RWPE1 (cell line): ENCODE results near the gene HAUS8.
"Not testable (repeated sequence)": the region's sequence is repeated elsewhere in the genome, so short reads cannot be mapped to it uniquely, and the experiment has no call there.

Source experiments
- CTCF ChIA-PET: fragments of 350-600 bp; sonication (Branson Sonifier 250); formaldehyde crosslinking; extraction: SDS; loops from one replicate; lab custom pipeline; 2021; lab: Yijun Ruan, JAX
- POLR2A ChIA-PET: fragments of 400-600 bp; formaldehyde crosslinking; extraction: SDS; loops from one replicate; lab custom pipeline; 2020; ENCODE audit warnings: antibody characterized with exemption; ENCODE audit not compliant: low non-redundant PET; lab: Yijun Ruan, JAX
- DNase-seq: peaks from one replicate; pipeline ENCODE4 v3.0.0; 2012; ENCODE audit warnings: low spot score
- H3K27ac ChIP-seq: fragments of 450-650 bp; 2 replicates; pipeline ENCODE4 v1.5.1; 2017
- TF ChIP-seq, protein P1 (sequence below): fragments of 450-650 bp; conservative IDR thresholded peaks from 2 replicates; pipeline ENCODE4 v1.5.1; 2017; ENCODE audit warnings: low read depth, mild to moderate bottlenecking

Gene HAUS8

GRCh38 chr19:17109962-17110598 is 34.8 kb upstream of the HAUS8 start:
- TF ChIP-seq, protein P1, sequence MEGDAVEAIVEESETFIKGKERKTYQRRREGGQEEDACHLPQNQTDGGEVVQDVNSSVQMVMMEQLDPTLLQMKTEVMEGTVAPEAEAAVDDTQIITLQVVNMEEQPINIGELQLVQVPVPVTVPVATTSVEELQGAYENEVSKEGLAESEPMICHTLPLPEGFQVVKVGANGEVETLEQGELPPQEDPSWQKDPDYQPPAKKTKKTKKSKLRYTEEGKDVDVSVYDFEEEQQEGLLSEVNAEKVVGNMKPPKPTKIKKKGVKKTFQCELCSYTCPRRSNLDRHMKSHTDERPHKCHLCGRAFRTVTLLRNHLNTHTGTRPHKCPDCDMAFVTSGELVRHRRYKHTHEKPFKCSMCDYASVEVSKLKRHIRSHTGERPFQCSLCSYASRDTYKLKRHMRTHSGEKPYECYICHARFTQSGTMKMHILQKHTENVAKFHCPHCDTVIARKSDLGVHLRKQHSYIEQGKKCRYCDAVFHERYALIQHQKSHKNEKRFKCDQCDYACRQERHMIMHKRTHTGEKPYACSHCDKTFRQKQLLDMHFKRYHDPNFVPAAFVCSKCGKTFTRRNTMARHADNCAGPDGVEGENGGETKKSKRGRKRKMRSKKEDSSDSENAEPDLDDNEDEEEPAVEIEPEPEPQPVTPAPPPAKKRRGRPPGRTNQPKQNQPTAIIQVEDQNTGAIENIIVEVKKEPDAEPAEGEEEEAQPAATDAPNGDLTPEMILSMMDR, result no peak
- no peak for DNase-seq
- CTCF ChIA-PET, result no interaction called here
- POLR2A ChIA-PET, result no interaction called here
- H3K27ac ChIP-seq, result peak overlapping the region; percentile 93

DNA sequence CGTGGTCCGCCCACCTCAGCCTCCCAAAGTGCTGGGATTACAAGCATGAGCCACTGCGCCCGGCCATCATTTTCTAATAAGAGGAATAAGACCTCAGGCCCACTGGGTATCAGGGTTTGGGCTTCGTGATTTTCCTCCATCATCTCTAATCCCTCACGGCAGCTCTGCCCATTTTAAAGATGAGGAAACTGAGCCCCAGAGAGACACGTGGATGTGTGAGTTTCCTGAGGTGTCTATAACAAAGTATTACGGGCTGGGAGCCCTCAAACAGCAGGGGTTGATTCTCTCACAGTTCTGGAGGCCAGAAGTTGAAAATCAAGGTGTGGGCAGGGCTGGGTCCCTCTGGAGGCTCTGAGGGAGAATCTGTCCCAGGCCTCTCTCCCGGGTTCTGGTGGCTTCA is 34.0 kb upstream of the HAUS8 start:
- POLR2A ChIA-PET, result no interaction called here
- TF ChIP-seq, protein P1, result no peak
- H3K27ac ChIP-seq, result peak overlapping the region; percentile 93
- CTCF ChIA-PET, result no interaction called here
- DNase-seq, result no peak

- no peak for DNase-seq
- TF ChIP-seq, protein P1, result no peak
- peak overlapping the region; percentile 93 for H3K27ac ChIP-seq
- ChIA-PET POLR2A (no interaction called here), CTCF (interaction anchor here (0.6 to 1.0 kb wide), 5 partner anchors 10 to 391 kb away, joined by 3 to 4 read pairs (median 4); no protein-coding TSS in a partner anchor)
These were observed 33.2 kb upstream of the HAUS8 start for GRCh38 chr19:17108453-17108784.

DNA sequence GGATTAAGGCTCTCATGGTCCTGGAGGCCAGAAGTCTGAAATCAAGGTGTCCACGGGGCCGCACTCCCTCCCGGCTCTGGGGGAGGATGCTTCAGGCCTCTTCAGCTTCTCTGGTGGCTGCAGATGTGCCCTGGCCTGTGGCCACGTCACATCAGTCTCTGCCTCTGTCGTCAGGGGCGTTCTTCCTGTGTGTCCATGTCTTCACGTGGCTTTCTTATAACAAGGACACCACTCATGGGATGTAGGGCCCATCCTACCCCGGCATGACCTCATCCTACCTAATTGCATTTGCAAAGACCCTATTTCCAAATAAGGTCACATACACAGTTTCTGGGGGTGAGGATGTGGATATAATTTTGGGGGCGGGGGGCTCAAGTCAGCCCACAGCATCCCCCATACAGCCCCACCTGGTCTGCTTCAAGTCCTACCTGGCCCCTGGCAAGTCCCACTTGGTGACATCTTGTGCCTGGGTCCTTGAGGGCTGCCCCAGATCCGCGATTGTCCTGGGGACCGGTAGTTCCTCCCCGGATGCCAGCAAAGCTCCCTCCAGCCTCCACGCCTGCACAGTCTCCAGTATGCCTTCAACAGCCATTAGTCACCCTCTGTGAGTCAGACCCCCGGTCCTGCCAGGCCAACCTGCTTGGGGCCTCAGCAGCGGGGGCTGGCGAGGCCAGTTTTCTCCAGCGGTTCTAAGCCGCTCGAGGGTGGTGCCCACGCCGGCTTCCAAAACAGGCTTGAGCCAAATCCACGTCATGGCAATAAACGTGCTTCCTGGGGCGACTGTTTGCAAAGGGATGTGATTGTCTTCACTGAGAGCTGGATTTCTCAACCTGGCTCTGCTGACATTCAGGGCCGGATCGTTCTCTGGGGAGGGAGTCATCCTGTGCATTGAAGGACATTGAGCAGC is 32.5 kb upstream of the HAUS8 start:
- TF ChIP-seq, protein P1, result no peak
- CTCF ChIA-PET, result interaction anchor here (0.6 to 1.0 kb wide), 4 partner anchors 14 to 390 kb away, joined by 3 to 4 read pairs (median 4); no protein-coding TSS in a partner anchor

GRCh38 chr19:17106964-17107363 is 31.7 kb upstream of the HAUS8 start:
- H3K27ac ChIP-seq, result peak overlapping the region; percentile 93
- DNase-seq, POLR2A ChIA-PET, CTCF ChIA-PET: not testable (repeated sequence)

More for the DNA sequence above, 32.5 kb upstream of the HAUS8 start:
- H3K27ac ChIP-seq, result peak overlapping the region; percentile 93
- POLR2A ChIA-PET, result no interaction called here
- peak; percentile 99 for DNase-seq

- ChIA-PET CTCF (no interaction called here), POLR2A (interaction anchor here (0.6 kb wide), 1 partner anchor 45 kb away, joined by 5 read pairs; no protein-coding TSS in a partner anchor)
- no peak for DNase-seq
- peak overlapping the region; percentile 93 for H3K27ac ChIP-seq
- TF ChIP-seq, protein P1, result no peak
These were observed 30.3 kb upstream of the HAUS8 start for GRCh38 chr19:17105556-17105955.
